ENCODE results near the gene FRMD4A.

GRCh38 chr10:13823096-13823708 is 507.5 kb downstream of the FRMD4A start:
- TF ChIP-seq, protein P1, sequence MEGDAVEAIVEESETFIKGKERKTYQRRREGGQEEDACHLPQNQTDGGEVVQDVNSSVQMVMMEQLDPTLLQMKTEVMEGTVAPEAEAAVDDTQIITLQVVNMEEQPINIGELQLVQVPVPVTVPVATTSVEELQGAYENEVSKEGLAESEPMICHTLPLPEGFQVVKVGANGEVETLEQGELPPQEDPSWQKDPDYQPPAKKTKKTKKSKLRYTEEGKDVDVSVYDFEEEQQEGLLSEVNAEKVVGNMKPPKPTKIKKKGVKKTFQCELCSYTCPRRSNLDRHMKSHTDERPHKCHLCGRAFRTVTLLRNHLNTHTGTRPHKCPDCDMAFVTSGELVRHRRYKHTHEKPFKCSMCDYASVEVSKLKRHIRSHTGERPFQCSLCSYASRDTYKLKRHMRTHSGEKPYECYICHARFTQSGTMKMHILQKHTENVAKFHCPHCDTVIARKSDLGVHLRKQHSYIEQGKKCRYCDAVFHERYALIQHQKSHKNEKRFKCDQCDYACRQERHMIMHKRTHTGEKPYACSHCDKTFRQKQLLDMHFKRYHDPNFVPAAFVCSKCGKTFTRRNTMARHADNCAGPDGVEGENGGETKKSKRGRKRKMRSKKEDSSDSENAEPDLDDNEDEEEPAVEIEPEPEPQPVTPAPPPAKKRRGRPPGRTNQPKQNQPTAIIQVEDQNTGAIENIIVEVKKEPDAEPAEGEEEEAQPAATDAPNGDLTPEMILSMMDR (IDR thresholded peaks at IDR 0.05), result no peak
- no peak for TF ChIP-seq POLR2A (IDR thresholded peaks at IDR 0.05)

Measured in heart left ventricle (tissue), 13 donors.